H9 (cell line): ENCODE results near the gene NFATC1. TPM values are rescaled to one million over a fixed set of nuclear protein-coding genes. Genes with fewer than 3 reads are reported as not detected.
A peak's percentile ranks its signal among the peaks of the same experiment; 100 is the strongest.

Experiments
- DNase-seq: peaks from one replicate; pipeline ENCODE4 v3.0.0-alpha.2; 2017
- H2AFZ ChIP-seq: one replicate; pipeline ENCODE4 v1.6.1; 2013; ENCODE audit warnings: mild to moderate bottlenecking, low read length, control low read depth, moderate library complexity
- H2AK5ac ChIP-seq: 2 replicates; pipeline ENCODE4 v1.6.1; 2013; ENCODE audit warnings: low read length, control low read depth, mixed read lengths; ENCODE audit not compliant: insufficient read length
- H2BK120ac ChIP-seq: one replicate; pipeline ENCODE4 v1.6.1; 2013; ENCODE audit warnings: low read depth, mild to moderate bottlenecking, low read length, control low read depth, inconsistent platforms; ENCODE audit not compliant: poor library complexity, severe bottlenecking
- H2BK12ac ChIP-seq: 2 replicates; pipeline ENCODE4 v1.6.1; 2013; ENCODE audit warnings: low read length, control low read depth, mixed read lengths, low read depth; ENCODE audit not compliant: insufficient read length
- H2BK15ac ChIP-seq: 2 replicates; pipeline ENCODE4 v1.6.1; 2013; ENCODE audit warnings: low read depth, low read length, control low read depth
- H2BK20ac ChIP-seq: one replicate; pipeline ENCODE4 v1.6.1; 2013; ENCODE audit warnings: low read depth, mild to moderate bottlenecking, low read length, control low read depth, inconsistent platforms; ENCODE audit not compliant: poor library complexity, severe bottlenecking
- H2BK5ac ChIP-seq: 2 replicates; pipeline ENCODE4 v1.6.1; 2013; ENCODE audit warnings: low read length, control low read depth, mixed read lengths; ENCODE audit not compliant: insufficient read length
- H3K14ac ChIP-seq: 2 replicates; pipeline ENCODE4 v1.6.1; 2013; ENCODE audit warnings: low read length, control low read depth; ENCODE audit not compliant: insufficient read depth
- H3K18ac ChIP-seq: 2 replicates; pipeline ENCODE4 v1.6.1; 2013; ENCODE audit warnings: low read depth, mild to moderate bottlenecking, mixed read lengths, low read length, control low read depth; ENCODE audit not compliant: insufficient read length
- H3K23ac ChIP-seq: 2 replicates; pipeline ENCODE4 v1.6.1; 2013; ENCODE audit warnings: low read length, control low read depth, mixed read lengths, low read depth; ENCODE audit not compliant: insufficient read length
- H3K23me2 ChIP-seq: 2 replicates; pipeline ENCODE4 v1.6.1; 2013; ENCODE audit warnings: low read depth, mild to moderate bottlenecking, mixed read lengths, low read length, control low read depth; ENCODE audit not compliant: insufficient read length, poor library complexity, severe bottlenecking
- H3K27ac ChIP-seq: 2 replicates; pipeline ENCODE4 v1.5.1; 2013; ENCODE audit warnings: low read length, control low read depth, mixed read lengths, low read depth; ENCODE audit not compliant: insufficient read length
- H3K27me3 ChIP-seq: 2 replicates; pipeline ENCODE4 v1.6.1; 2013; ENCODE audit warnings: low read length, control low read depth, inconsistent platforms; ENCODE audit not compliant: insufficient read depth
- H3K4ac ChIP-seq: 2 replicates; pipeline ENCODE4 v1.6.1; 2013; ENCODE audit warnings: low read depth, mild to moderate bottlenecking, control low read depth, inconsistent platforms, low read length, moderate library complexity
- H3K4me1 ChIP-seq: 2 replicates; pipeline ENCODE4 v1.6.1; 2013; ENCODE audit warnings: low read length, control low read depth, inconsistent platforms; ENCODE audit not compliant: insufficient read depth
- H3K4me2 ChIP-seq: 2 replicates; pipeline ENCODE4 v1.6.1; 2013; ENCODE audit warnings: low read length, control low read depth, mixed read lengths; ENCODE audit not compliant: insufficient read length, insufficient read depth
- H3K56ac ChIP-seq: 2 replicates; pipeline ENCODE4 v1.6.1; 2013; ENCODE audit warnings: low read depth, mild to moderate bottlenecking, mixed read lengths, low read length, control low read depth; ENCODE audit not compliant: insufficient read length
- H3K79me1 ChIP-seq: 2 replicates; pipeline ENCODE4 v1.6.1; 2013; ENCODE audit warnings: low read depth, mild to moderate bottlenecking, moderate library complexity, low read length, control low read depth, inconsistent platforms; ENCODE audit not compliant: insufficient read depth, poor library complexity, severe bottlenecking
- H3K79me2 ChIP-seq: 2 replicates; pipeline ENCODE4 v1.6.1; 2013; ENCODE audit warnings: low read length, control low read depth, inconsistent platforms; ENCODE audit not compliant: insufficient read depth
- H3K9ac ChIP-seq: 2 replicates; pipeline ENCODE4 v1.6.1; 2013; ENCODE audit warnings: low read length, control low read depth, mixed read lengths; ENCODE audit not compliant: insufficient read length; ENCODE audit errors: extremely low read depth
- H3K9me3 ChIP-seq: one replicate; pipeline ENCODE4 v1.6.1; 2013; ENCODE audit warnings: low read depth, low read length, inconsistent platforms; ENCODE audit not compliant: control insufficient read depth
- H3T11ph ChIP-seq: one replicate; pipeline ENCODE4 v1.6.1; 2013; ENCODE audit warnings: mild to moderate bottlenecking, low read length, control low read depth, inconsistent platforms
- H4K20me1 ChIP-seq: one replicate; pipeline ENCODE4 v1.6.1; 2013; ENCODE audit not compliant: control insufficient read depth, insufficient read length, insufficient read depth
- H4K5ac ChIP-seq: 2 replicates; pipeline ENCODE4 v1.6.1; 2013; ENCODE audit warnings: low read depth, mild to moderate bottlenecking, mixed read lengths, low read length, control low read depth; ENCODE audit not compliant: insufficient read length
- H4K8ac ChIP-seq: replicated peaks from 2 replicates; pipeline ENCODE4 v1.6.1; 2013; ENCODE audit warnings: low read length, control low read depth, mixed read lengths, low read depth; ENCODE audit not compliant: insufficient read length
- H4K91ac ChIP-seq: 2 replicates; pipeline ENCODE4 v1.6.1; 2013; ENCODE audit warnings: low read depth, mild to moderate bottlenecking, moderate library complexity, mixed read lengths, low read length, control low read depth; ENCODE audit not compliant: insufficient read length
- H3K27ac Mint-ChIP-seq, 3 experiments: 2 replicates in 2 of 3; 3 replicates in 1 of 3; pipeline ENCODE4 v1.8.0; 2020 to 2021; ENCODE audit warnings: mixed read lengths in 3 of 3, mild to moderate bottlenecking in 1 of 3, moderate library complexity in 1 of 3
- H3K27me3 Mint-ChIP-seq: 2 replicates; pipeline ENCODE4 v1.8.0; 2021; ENCODE audit warnings: low read depth, mild to moderate bottlenecking, moderate library complexity, mixed read lengths
- H3K36me3 Mint-ChIP-seq, 3 experiments: 2 replicates in 2 of 3; 3 replicates in 1 of 3; pipeline ENCODE4 v1.8.0; 2020 to 2021; ENCODE audit warnings: low read depth in 3 of 3, mixed read lengths in 3 of 3; ENCODE audit not compliant: insufficient read depth in 1 of 3
- H3K4me1 Mint-ChIP-seq, 2 experiments: 2 replicates each; pipeline ENCODE4 v1.8.0; 2020; ENCODE audit warnings: mixed read lengths in 2 of 2
- H3K4me3 Mint-ChIP-seq, 2 experiments: 2 replicates in 1 of 2; 3 replicates in 1 of 2; pipeline ENCODE4 v1.8.0; 2020 to 2021; ENCODE audit warnings: mild to moderate bottlenecking in 2 of 2, mixed read lengths in 2 of 2, moderate library complexity in 1 of 2
- H3K9me3 Mint-ChIP-seq, 2 experiments: 2 replicates in 1 of 2; 3 replicates in 1 of 2; pipeline ENCODE4 v1.8.0; 2020; ENCODE audit warnings: mild to moderate bottlenecking in 2 of 2, mixed read lengths in 2 of 2, moderate library complexity in 1 of 2
- WGBS: extraction: QIAGEN DNeasy Blood & Tissue Kit; methylation state at CpG from one replicate; pipeline ENCODE4 v1.1.7; 2013; ENCODE audit warnings: missing lambda C conversion rate, low lambda C conversion rate, mixed read lengths; ENCODE audit not compliant: insufficient read length; ENCODE audit errors: extremely low coverage; 5-methylcytosine and 5-hydroxymethylcytosine counted together
- total RNA-seq: library from RNA; stranded (reverse); gene quantifications from 2 replicates; pipeline ENCODE4 v1.2.1, GENCODE V29; 2021
- TF ChIP-seq, protein P1 (sequence below): fragments of 200-600 bp; sonication (generic); conservative IDR thresholded peaks from 3 replicates; pipeline ENCODE4 v1.8.0; 2021; ENCODE audit warnings: antibody characterized with exemption, mild to moderate bottlenecking

The NFATC1 gene
- total RNA-seq, 1 experiment from 2014 or later: 5.5 TPM

DNA sequence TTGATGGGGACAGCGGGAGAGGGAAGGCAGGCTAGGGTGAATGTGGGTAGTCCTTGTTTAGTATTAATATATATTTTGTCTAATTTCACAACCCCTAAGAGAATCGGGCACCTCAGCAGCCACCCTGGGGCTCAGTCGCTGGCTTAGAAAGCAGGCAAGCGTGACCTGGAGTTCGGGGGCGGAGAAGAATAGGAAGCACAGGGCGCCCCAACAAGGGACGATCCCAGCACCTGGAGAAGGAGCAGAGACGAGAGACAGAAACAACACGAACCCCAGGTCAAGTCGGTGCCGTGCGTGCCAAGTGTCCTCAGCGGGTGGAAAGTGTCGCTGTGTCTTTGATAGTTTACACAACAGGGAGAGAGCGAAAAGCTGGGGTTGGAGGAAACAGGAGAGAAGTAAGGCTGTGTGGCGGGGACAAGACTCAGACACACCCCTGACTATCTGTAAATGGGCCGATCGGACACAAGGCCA is 95.4 kb downstream of the NFATC1 start:
- Histone ChIP-seq H2AFZ (no peak overlapping the region), H3K79me1 (no peaks in the 10 kb centered on the region), H2BK20ac (no peak overlapping the region), H3K27ac (no peak overlapping the region), H3K23ac (no peak overlapping the region), H2BK5ac (no peak overlapping the region), H3K18ac (no peak overlapping the region), H4K8ac (no peak overlapping the region), H2BK120ac (no peak overlapping the region), H2BK15ac (no peak overlapping the region), H3T11ph (no peak overlapping the region), H3K4me1 (no peaks in the 10 kb centered on the region), H3K4ac (no peak overlapping the region), H3K79me2 (no peaks in the 10 kb centered on the region), H4K20me1 (no peaks in the 10 kb centered on the region), H3K9me3 (no peaks in the 10 kb centered on the region), H3K14ac (no peak overlapping the region), H3K9ac (no peak overlapping the region), H3K23me2 (no peaks in the 10 kb centered on the region), H4K91ac (no peak overlapping the region), H2AK5ac (no peak overlapping the region), H3K4me2 (no peak overlapping the region), H4K5ac (no peak overlapping the region), H3K56ac (no peak overlapping the region), H3K27me3 (no peaks in the 10 kb centered on the region), H2BK12ac (no peak overlapping the region)
- Mint-ChIP-seq H3K27me3 (no peaks in the 10 kb centered on the region; the same call in 1 of the 2 replicates), H3K4me3 (no peak overlapping the region), H3K36me3 (no peaks in the 10 kb centered on the region), H3K4me1 (no peaks in the 10 kb centered on the region), H3K27ac (peak overlapping the region in 1 of 3 experiments; percentile 34; a peak in 1 of 7 replicates), H3K9me3 (no peaks in the 10 kb centered on the region)
- WGBS: no CpG with 5 or more reads among the region's 19 CpGs
- TF ChIP-seq, protein P1, sequence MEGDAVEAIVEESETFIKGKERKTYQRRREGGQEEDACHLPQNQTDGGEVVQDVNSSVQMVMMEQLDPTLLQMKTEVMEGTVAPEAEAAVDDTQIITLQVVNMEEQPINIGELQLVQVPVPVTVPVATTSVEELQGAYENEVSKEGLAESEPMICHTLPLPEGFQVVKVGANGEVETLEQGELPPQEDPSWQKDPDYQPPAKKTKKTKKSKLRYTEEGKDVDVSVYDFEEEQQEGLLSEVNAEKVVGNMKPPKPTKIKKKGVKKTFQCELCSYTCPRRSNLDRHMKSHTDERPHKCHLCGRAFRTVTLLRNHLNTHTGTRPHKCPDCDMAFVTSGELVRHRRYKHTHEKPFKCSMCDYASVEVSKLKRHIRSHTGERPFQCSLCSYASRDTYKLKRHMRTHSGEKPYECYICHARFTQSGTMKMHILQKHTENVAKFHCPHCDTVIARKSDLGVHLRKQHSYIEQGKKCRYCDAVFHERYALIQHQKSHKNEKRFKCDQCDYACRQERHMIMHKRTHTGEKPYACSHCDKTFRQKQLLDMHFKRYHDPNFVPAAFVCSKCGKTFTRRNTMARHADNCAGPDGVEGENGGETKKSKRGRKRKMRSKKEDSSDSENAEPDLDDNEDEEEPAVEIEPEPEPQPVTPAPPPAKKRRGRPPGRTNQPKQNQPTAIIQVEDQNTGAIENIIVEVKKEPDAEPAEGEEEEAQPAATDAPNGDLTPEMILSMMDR: no peak
- DNase-seq: no peak
